SIG-M5 treated with dmso at 0.1 percent for 504 hours (cell line): Measurements from ENCODE around the gene USP50.
"Not testable (repeated sequence)": the region's sequence is repeated elsewhere in the genome, so short reads cannot be mapped to it uniquely, and the experiment has no call there.

ENCODE experiments used
- DNase-seq: peaks from one replicate; lab custom pipeline; 2025; ENCODE audit not compliant: unreplicated experiment; lab: John Stamatoyannopoulos, UW

The USP50 gene

DNA sequence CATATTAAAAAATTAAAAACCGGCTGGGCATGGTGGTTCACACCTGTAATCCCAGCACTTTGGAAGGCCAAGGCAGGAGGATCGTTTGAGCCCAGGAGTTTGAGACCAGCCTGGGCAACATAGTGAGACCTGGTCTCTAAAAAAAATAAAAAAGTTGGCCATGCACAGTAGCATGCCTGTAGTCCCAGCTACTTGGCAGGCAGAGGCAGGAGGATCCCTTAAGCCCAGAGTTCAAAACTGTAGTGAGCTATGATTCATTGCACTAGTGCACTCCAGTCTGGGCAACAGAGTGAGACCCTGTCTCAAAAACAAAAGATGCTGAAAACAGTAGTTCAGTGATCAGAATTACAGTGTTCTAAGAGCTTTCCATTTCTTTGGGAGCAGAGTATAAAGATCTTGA, 40.8 kb downstream of the USP50 start:
- not testable (repeated sequence) for DNase-seq

GRCh38 chr15:50503144-50503543, 43.3 kb downstream of the USP50 start:
- no peak for DNase-seq

GRCh38 chr15:50501815-50502214, 44.7 kb downstream of the USP50 start:
- DNase-seq = no peak

DNA sequence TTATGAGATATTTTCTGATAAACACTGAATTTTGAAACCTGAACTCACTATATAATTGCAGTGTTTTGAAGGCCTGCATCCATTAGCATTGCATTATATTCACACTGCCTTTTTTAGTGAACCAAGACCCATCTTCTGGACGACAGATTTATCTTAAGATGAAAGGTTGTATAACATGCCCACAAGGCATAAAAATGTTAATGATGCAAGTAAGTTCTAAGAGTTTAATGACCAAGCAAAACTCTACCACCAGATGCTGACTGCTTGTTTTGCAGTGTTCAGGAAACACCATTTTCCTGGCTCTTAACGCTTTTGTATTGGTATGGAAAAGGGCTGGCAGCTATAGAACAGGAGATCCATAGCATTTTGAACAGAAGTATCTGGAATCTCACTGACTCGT, 46.1 kb downstream of the USP50 start:
- no peak for DNase-seq

- DNase-seq = no peak
These were observed 49.8 kb downstream of the USP50 start for GRCh38 chr15:50496692-50497091.

DNA sequence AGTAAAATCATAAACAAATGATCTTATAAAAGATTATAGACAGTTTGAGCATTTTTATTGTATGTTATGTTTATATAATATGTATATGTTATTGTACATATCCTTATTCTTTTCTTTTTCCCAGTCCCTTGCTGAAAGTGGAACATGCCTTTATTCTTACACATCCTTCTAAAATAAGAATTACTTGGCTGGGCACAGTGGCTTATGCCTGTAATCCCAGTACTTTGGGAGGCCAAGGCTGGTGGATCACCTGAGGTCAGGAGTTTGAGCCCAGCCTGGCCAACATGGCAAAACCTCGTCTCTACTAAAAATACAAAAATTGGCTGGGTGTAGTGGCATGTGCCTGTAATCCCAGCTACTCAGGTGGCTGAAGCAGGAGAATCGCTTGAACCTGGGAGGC, 51.9 kb downstream of the USP50 start:
- not testable (repeated sequence) for DNase-seq

DNA sequence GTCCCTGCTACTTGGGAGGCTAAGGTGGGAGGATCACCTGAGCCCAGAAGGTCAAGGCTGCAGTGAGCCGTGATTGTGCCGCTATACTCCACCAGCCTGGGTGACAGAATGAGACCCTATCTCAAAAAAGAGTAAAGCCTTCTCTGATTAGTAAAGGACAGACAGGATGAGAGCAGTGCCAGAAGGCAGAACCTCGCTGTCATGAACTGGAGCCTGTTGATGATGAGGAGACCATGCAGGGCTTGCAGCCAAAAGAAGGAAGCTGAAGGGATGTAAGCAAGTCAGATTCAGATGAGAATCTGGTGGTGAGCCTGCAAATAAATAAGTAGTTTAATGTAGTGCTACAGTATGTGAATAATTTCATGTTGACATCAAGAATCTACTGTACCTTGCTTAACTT, 52.8 kb downstream of the USP50 start:
- DNase-seq = no peak

- no peak for DNase-seq
These were observed 59.2 kb downstream of the USP50 start for GRCh38 chr15:50487287-50487686.

DNA sequence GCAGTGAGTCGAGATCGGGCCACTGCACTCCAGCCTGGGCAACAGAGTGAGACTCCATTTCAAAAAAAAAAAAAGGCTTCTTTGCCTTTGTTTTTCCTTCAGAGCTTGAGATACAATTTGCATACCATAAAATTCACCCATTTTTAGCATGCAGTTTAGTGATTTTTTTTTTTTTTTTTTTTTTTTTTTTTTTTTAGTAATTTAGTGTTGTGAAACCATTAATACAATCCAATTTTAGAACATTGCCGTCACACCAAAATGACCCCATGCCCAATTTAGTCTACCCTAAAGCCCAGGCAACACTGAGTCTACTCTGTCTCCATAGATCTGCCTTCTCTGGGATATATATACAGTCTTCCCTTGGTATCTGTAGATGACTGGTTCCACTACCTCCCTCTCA, 61.1 kb downstream of the USP50 start:
- DNase-seq = no peak

DNA sequence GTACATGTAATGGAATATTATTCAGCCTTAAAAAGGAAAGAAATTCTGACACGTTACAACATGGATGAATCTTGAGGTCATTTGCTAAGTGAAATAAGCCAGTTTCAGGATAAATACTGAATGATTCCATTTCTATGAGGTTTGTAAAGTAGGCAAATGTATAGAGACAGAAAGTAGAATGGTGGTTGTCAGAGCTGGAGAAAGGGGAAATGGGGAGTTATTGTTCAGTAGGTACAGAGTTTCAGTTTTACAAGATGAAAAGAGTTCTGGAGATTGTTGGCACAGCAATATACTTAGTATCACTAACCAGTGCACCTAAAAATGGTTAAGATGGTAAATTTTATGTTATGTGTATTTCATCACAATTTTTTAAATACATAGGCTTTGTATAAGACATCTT, 61.7 kb downstream of the USP50 start:
- DNase-seq = no peak

DNA sequence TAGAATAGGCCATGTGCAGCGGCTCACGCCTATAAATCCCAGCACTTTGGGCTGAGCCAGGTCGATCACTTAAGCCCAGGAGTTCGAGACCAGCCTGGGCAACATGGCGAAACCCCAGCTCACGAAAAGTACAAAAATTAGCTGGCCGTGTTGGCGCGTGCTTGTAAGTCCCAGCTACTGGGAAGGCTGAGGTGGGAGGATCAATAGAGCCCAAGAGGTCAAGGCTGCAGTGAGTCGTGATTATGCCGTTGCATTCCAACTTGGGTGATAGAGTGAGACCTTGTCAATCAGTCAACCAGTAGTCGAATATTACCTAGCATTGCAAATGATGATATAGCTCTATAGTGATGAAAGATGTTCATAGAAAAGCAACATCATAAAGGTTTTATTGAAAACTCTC, 70.3 kb downstream of the USP50 start:
- no peak for DNase-seq

GRCh38 chr15:50471072-50471471, 75.4 kb downstream of the USP50 start:
- DNase-seq = no peak

DNA sequence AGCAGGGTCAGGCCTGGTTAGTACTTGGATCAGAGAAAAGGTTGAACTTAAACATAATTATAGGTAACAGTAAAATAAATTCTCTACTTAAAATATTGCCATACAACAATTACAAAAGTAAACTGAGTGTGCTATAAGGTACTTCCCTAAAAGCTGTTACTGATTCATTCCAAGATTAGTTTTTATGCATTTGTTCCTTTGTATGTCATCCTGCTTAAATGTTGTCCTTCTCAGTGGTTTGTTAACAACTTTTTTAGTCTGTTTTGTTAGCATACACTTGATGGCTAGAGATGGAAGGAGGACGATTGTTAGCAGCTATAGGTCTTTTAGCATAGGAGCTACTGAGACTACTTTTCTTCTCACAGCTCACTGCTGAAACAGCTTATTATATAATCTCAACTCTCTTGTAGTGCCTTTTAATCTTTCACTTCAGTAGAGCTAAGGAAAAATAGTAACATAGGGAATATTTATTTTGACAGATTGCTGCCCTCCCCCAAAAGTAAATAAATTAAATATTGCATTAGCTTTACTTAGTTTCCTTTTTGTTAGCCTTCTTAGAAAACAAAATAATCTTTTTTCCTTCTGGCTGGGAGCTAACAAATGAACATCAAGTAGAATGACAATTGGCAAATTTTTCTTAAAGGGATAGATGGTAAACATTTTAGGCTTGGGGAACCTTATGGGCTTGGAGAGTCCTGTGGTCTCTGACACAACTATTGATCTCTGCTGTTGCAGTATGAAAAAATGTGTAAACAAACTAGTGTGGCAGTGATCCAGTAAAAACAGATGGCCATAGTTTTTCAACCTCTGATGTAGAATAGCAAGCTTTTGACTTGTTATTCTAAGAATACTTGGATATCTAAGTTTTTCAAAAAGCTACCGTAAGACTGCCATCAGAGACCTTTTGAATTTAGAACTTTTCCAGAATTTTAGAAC, 82.8 kb downstream of the USP50 start:
- no peak for DNase-seq

DNA sequence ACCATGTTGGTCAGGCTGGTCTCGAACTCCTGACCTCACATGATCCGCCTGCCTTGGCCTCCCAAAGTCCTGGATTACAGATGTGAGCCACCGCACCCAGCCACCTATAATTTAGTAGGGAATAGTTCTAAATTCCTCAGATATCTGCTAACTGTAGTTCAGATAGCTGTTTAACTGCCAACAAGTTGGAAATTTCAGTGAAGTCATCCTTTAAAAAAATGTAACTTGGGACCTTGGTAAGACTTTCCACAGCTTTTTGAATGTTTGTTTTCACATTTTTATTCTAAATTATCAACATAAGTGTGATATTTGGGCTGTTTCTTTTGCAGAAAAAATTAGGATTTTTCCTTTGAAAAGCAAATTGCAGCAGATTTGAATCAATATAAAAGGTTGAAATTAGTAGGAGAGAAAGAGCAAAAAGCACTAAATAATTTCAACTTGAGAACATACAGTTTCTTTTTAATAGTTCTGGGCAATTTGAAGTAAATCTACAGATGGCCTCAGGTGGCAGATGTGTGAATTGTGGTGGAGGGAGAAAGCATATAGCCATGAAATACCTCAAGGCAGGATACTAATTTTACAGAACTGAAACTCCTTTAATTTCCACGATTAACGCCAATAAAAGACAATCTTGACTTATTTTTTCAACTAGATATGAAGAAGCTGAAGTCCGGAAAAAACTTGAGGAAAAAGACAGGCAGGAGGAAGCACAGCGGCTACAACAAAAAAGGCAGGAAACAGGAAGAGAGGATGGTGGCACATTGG, 87.9 kb downstream of the USP50 start:
- no peak for DNase-seq

DNA sequence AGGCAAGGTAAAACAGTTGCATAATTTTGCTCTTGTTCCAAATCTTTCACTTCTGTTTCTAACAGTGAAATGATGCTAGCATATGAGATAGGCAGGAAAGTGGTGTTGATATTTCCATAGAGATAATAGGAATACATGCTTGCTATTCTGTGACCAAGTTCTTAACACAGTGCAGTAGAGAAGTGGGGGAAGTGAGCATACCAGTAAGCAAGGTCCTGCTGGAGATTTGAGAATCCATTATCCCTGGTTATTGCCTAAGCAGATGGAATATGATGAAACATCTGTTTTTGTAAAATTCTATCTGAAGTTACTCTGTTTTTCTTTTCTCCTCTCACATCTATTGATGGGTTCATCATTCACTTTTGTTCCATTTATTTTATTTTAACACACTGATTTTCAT, 93.5 kb downstream of the USP50 start:
- no peak for DNase-seq
